ENCODE measurements around the gene PIGV.

DNA sequence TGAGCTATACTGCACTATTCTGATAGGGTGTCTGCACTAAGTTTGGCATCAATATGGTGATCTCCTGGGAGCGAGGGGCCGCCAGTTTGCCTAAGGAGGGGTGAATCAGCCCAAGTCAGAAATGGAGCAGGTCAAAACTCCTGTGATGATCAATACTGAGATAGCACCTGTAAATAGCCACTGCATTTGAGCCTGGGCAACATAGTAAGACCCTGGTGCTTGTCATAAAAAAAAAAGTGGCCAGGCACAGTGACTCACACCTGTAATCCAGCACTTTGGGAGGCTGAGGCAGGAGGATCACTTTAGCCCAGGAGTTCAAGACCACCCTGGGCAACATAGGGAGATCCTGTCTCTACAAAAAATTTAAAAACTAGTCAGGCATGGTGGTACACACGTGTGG is 27.1 kb downstream of the PIGV start:
- TF ChIP-seq, protein P1, sequence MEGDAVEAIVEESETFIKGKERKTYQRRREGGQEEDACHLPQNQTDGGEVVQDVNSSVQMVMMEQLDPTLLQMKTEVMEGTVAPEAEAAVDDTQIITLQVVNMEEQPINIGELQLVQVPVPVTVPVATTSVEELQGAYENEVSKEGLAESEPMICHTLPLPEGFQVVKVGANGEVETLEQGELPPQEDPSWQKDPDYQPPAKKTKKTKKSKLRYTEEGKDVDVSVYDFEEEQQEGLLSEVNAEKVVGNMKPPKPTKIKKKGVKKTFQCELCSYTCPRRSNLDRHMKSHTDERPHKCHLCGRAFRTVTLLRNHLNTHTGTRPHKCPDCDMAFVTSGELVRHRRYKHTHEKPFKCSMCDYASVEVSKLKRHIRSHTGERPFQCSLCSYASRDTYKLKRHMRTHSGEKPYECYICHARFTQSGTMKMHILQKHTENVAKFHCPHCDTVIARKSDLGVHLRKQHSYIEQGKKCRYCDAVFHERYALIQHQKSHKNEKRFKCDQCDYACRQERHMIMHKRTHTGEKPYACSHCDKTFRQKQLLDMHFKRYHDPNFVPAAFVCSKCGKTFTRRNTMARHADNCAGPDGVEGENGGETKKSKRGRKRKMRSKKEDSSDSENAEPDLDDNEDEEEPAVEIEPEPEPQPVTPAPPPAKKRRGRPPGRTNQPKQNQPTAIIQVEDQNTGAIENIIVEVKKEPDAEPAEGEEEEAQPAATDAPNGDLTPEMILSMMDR (IDR thresholded peaks at IDR 0.05; ENCODE audit: low read depth, low read length), result no peak
- no peak for TF ChIP-seq POLR2A (IDR thresholded peaks at IDR 0.05; ENCODE audit: extremely low read depth, insufficient read length)
- no peak for TF ChIP-seq MYC (IDR thresholded peaks at IDR 0.05; ENCODE audit: low read depth, low read length)
